HepG2 (cell line): ENCODE data around the gene CSNK2B. TPM values are rescaled to one million over a fixed set of nuclear protein-coding genes. Genes with fewer than 3 reads are reported as not detected.

Experiments
- ATAC-seq: fragments of 200-7000 bp; cut with Tn5 transposase; 3 replicates; pipeline ENCODE4 v1.9.1; 2020; ENCODE audit warnings: mild to moderate bottlenecking, moderate library complexity
- BruUV-seq: library from RNA; stranded (reverse); fragments of 400-500 nt; replicated peaks from 2 replicates; lab custom pipeline; 2021; lab: Mats Ljungman, UMichigan
- CTCF ChIA-PET: fragments of 300-600 bp; formaldehyde crosslinking; extraction: SDS; loops from one replicate; lab custom pipeline; 2021; ENCODE audit warnings: low total read pairs, inconsistent platforms, low intra/inter-chr PET ratio; lab: Yijun Ruan, JAX
- POLR2A ChIA-PET: fragments of 350-600 bp; sonication (Branson Sonifier 250); formaldehyde crosslinking; loops from one replicate; lab custom pipeline; 2020; ENCODE audit warnings: antibody characterized with exemption, inconsistent platforms; lab: Yijun Ruan, JAX
- DNase-seq: peaks from one replicate; pipeline ENCODE4 v3.0.0-alpha.2; 2015; ENCODE audit warnings: low spot score
- FAIRE-seq: peaks from 3 replicates; lab custom pipeline; 2011; peaks lifted over from hg19 to GRCh38; lab: Jason Lieb, UNC
- H2AFZ ChIP-seq: one replicate; pipeline ENCODE4 v1.6.1; 2011; ENCODE audit warnings: low read length, inconsistent platforms
- H3K27ac ChIP-seq: fragments of 300-600 bp; 3 replicates; pipeline ENCODE4 v1.8.0; 2011; ENCODE audit warnings: mixed run types, mild to moderate bottlenecking, mixed read lengths, low read length, inconsistent platforms; ENCODE audit not compliant: insufficient read depth; ENCODE audit errors: extremely low read length
- H3K27me3 ChIP-seq, 2 experiments: fragments of 200-600 bp in 1 of 2; 2 replicates in 1 of 2; 3 replicates in 1 of 2; pipeline versions ENCODE4 v1.6.0 to v1.8.0; 2011; ENCODE audit warnings: low read length in 2 of 2, mild to moderate bottlenecking in 2 of 2, moderate library complexity in 2 of 2, inconsistent platforms in 1 of 2; ENCODE audit not compliant: insufficient read depth in 2 of 2, control insufficient read depth in 1 of 2
- H3K36me3 ChIP-seq, 2 experiments: fragments of 200-600 bp in 1 of 2; replicated peaks in 1 of 2; 2 replicates in 1 of 2; 3 replicates in 1 of 2; pipeline versions ENCODE4 v1.5.1 to v1.8.0; 2011; ENCODE audit warnings: low read length in 2 of 2, inconsistent platforms in 1 of 2; ENCODE audit not compliant: insufficient read depth in 2 of 2, control insufficient read depth in 1 of 2
- H3K4me1 ChIP-seq: 2 replicates; pipeline ENCODE4 v1.5.1; 2012; ENCODE audit warnings: low read length, inconsistent platforms; ENCODE audit not compliant: insufficient read depth
- H3K4me2 ChIP-seq: 2 replicates; pipeline ENCODE4 v1.6.0; 2011; ENCODE audit warnings: low read depth, low read length, inconsistent platforms
- H3K4me3 ChIP-seq, 3 experiments: fragments of 200-600 bp in 1 of 3; sonication (generic), shearing (Covaris generic) in 1 of 3; replicated peaks in 1 of 3; 2 replicates each; pipeline ENCODE4 v1.5.1; 2011 to 2016; ENCODE audit warnings: low read length in 3 of 3, inconsistent platforms in 2 of 3, low read depth in 2 of 3, mild to moderate bottlenecking in 2 of 3, control low read depth in 1 of 3, mixed read lengths in 1 of 3; ENCODE audit not compliant: insufficient read depth in 1 of 3
- H3K79me2 ChIP-seq: one replicate; pipeline ENCODE4 v1.6.1; 2011; ENCODE audit warnings: low read length, inconsistent platforms; ENCODE audit not compliant: insufficient read depth
- H3K9ac ChIP-seq: 2 replicates; pipeline ENCODE4 v1.6.0; 2011; ENCODE audit warnings: mild to moderate bottlenecking, low read depth, low read length, inconsistent platforms; ENCODE audit not compliant: insufficient read depth
- H3K9me3 ChIP-seq: 2 replicates; pipeline ENCODE4 v1.5.1; 2012; ENCODE audit warnings: mild to moderate bottlenecking, low read length
- H4K20me1 ChIP-seq: 2 replicates; pipeline ENCODE4 v1.6.0; 2011; ENCODE audit warnings: inconsistent platforms, mild to moderate bottlenecking, low read length, moderate library complexity; ENCODE audit not compliant: insufficient read depth
- HDAC2 ChIP-seq: sonication (generic); formaldehyde crosslinking; IDR thresholded peaks from 2 replicates; pipeline ENCODE4 v1.4.0; 2020; ENCODE audit warnings: missing genetic modification reagents
- MATR3 ChIP-seq: sonication (generic); formaldehyde crosslinking; IDR thresholded peaks from 2 replicates; pipeline ENCODE4 v1.4.0; 2020; ENCODE audit warnings: missing genetic modification reagents
- MIER3 ChIP-seq: IDR thresholded peaks from 2 replicates; pipeline ENCODE4 v1.6.1; 2016; ENCODE audit warnings: missing compliant biosample characterization, borderline replicate concordance
- NPAS2 ChIP-seq: sonication (generic); formaldehyde crosslinking; IDR thresholded peaks from 2 replicates; pipeline ENCODE4 v1.8.0; 2022; ENCODE audit warnings: mild to moderate bottlenecking, missing genetic modification reagents, borderline replicate concordance
- RBFOX2 ChIP-seq: fragments of 200-400 bp; formaldehyde crosslinking; IDR thresholded peaks from 2 replicates; pipeline ENCODE4 v1.6.1; 2017; ENCODE audit warnings: low read depth, mild to moderate bottlenecking, low read length
- ZFP36L1 ChIP-seq: sonication (generic); formaldehyde crosslinking; IDR thresholded peaks from 2 replicates; pipeline ENCODE4 v1.8.0; 2022; ENCODE audit warnings: mild to moderate bottlenecking, missing genetic modification reagents, moderate library complexity
- ZFYVE20 ChIP-seq: sonication (generic); formaldehyde crosslinking; IDR thresholded peaks from 2 replicates; pipeline ENCODE4 v1.8.0; 2023; ENCODE audit warnings: low read depth, mild to moderate bottlenecking, moderate library complexity, missing genetic modification reagents, borderline replicate concordance
- ZNF232 ChIP-seq: sonication (generic); formaldehyde crosslinking; IDR thresholded peaks from 2 replicates; pipeline ENCODE4 v1.4.0; 2020; ENCODE audit warnings: missing genetic modification reagents, borderline replicate concordance
- ZNF441 ChIP-seq: sonication (generic); formaldehyde crosslinking; IDR thresholded peaks from 2 replicates; pipeline ENCODE4 v1.7.0; 2021; ENCODE audit warnings: missing genetic modification reagents, borderline replicate concordance
- ZNF546 ChIP-seq: sonication (generic); formaldehyde crosslinking; conservative IDR thresholded peaks from 2 replicates; pipeline ENCODE4 v1.8.1; 2023; ENCODE audit warnings: mild to moderate bottlenecking, missing genetic modification reagents
- WGBS: methylation state at CpG from one replicate; pipeline ENCODE4 v1.1.6; 2017; ENCODE audit warnings: low lambda C conversion rate; 5-methylcytosine and 5-hydroxymethylcytosine counted together
- in situ Hi-C: cut with HindIII; loops from 2 replicates; pipeline ENCODE4 v1.10.0; 2017; ENCODE audit warnings: low pct_unique_long_range_greater_than_20kb; ENCODE audit not compliant: extremely low pct_ligation_motif_present
- intact Hi-C: fragments of 100-400 bp; cut with micrococcal nuclease; formaldehyde crosslinking; loops from one replicate; pipeline ENCODE4 v1.10.0; 2022; ENCODE audit not compliant: unreplicated experiment
- polyA plus RNA-seq, 8 experiments: library from polyadenylated mRNA; depleted of rRNA in 3 of 8; stranded (reverse) in 7 of 8; unstranded in 1 of 8; fragments of >200 nt; fragmentation: Illumina TruSeq in 4 of 8; extraction: Trizol in 4 of 8; gene quantifications; 2 replicates each; pipeline versions ENCODE4 v1.2.1 to v1.2.3, GENCODE V29; 2011 to 2016; ENCODE audit warnings: low read depth in 4 of 8, missing spikeins in 1 of 8, mixed read lengths in 1 of 8; ENCODE audit not compliant: insufficient read depth in 1 of 8
- total RNA-seq, 5 experiments: library from RNA; depleted of rRNA; stranded (reverse); fragments of >200 nt; fragmentation: Illumina TruSeq; extraction: Trizol; gene quantifications; 2 replicates each; pipeline ENCODE4 v1.2.3, GENCODE V29; 2016; ENCODE audit warnings: low read depth in 1 of 5
- TF ChIP-seq, protein P1 (sequence below): sonication (generic); formaldehyde crosslinking; IDR thresholded peaks from 2 replicates; pipeline ENCODE4 v1.5.0; 2020; ENCODE audit warnings: missing genetic modification reagents
- TF ChIP-seq, protein P2 (sequence below): IDR thresholded peaks from 2 replicates; pipeline ENCODE4 v1.6.1; 2016; ENCODE audit warnings: low read depth, borderline replicate concordance

The CSNK2B gene
- total and polyA plus RNA-seq, 2 of the 13 experiments (the other 11 are each of a cell fraction or from before 2014, with no cell fraction given), result 111 to 296 TPM

- TF ChIP-seq MIER3 (CRISPR knock-in tag), result no peak
- no peak for TF ChIP-seq ZFYVE20 (CRISPR knock-in tag)
- TF ChIP-seq ZNF546 (CRISPR knock-in tag), result no peak
- no peak for TF ChIP-seq HDAC2 (CRISPR knock-in tag)
- TF ChIP-seq ZFP36L1 (CRISPR knock-in tag), result no peak
- no peak for TF ChIP-seq RBFOX2
- no peak for TF ChIP-seq ZNF232 (CRISPR knock-in tag)
- TF ChIP-seq MATR3, result no peak
- no peak for TF ChIP-seq ZNF441 (CRISPR knock-in tag)
- TF ChIP-seq NPAS2 (CRISPR knock-in tag), result no peak
- TF ChIP-seq, protein P1, sequence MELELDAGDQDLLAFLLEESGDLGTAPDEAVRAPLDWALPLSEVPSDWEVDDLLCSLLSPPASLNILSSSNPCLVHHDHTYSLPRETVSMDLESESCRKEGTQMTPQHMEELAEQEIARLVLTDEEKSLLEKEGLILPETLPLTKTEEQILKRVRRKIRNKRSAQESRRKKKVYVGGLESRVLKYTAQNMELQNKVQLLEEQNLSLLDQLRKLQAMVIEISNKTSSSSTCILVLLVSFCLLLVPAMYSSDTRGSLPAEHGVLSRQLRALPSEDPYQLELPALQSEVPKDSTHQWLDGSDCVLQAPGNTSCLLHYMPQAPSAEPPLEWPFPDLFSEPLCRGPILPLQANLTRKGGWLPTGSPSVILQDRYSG (CRISPR knock-in tag), result no peak
- TF ChIP-seq, protein P2, sequence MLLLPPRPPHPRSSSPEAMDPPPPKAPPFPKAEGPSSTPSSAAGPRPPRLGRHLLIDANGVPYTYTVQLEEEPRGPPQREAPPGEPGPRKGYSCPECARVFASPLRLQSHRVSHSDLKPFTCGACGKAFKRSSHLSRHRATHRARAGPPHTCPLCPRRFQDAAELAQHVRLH (CRISPR knock-in tag), result no peak
- ChIA-PET POLR2A (interaction anchor here (4.9 kb wide), 1 partner anchor 9 kb away, joined by 22 read pairs; the partner anchor contains the start of gene ABHD16A), CTCF (no interaction called here)
- WGBS, result 95% methylated on average over 6 of the region's 6 CpGs
- Histone ChIP-seq H3K4me1 (peaks cover 12% of the 10 kb centered on the region; the same call in 1 of the 2 replicates), H3K36me3 (peaks cover 48 to 80% of the 10 kb centered on the region in 2 experiments), H3K27me3 (no peaks in the 10 kb centered on the region), H3K4me3 (no peak overlapping the region), H3K27ac (no peak overlapping the region), H3K9ac (no peak overlapping the region), H3K4me2 (no peak overlapping the region), H3K79me2 (no peaks in the 10 kb centered on the region), H3K9me3 (no peaks in the 10 kb centered on the region), H4K20me1 (no peaks in the 10 kb centered on the region), H2AFZ (no peak overlapping the region)
- in situ Hi-C loops (no loop called here), intact Hi-C loops (no loop called here)
- FAIRE-seq (no peak), DNase-seq (no peak), ATAC-seq (no peak)
- no TSS peak for BruUV-seq
These were observed 27.7 kb downstream of the CSNK2B start for GRCh38 chr6:31693535-31693934.
